Glomerular visceral epithelial cell (primary cell): ENCODE data around the gene DNAH9.

Experiments
- DNase-seq: peaks from one replicate; pipeline ENCODE4 v3.0.0-alpha.2; 2016; ENCODE audit errors: extremely low spot score

Gene DNAH9

DNA sequence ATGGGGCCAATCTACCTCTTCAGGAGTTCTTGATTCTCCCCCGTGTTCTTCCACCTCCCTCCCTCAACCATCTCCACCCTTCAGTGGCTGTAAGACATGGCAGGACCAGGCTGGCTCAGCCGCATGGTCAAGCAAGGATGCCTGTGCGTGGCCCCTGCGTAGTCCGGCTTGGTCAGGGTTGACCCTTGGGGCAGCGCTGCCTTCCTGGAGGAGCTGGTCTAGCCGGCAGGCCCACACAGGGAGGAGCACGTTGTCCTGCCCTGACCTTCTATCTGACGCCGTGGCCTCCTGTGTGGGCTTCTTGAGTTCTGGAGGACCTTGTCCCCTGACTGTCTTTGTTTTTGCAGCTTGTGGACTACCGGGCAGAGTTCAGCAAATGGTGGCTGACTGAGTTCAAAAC is 169.8 kb downstream of the DNAH9 start:
- no peak for DNase-seq

DNA sequence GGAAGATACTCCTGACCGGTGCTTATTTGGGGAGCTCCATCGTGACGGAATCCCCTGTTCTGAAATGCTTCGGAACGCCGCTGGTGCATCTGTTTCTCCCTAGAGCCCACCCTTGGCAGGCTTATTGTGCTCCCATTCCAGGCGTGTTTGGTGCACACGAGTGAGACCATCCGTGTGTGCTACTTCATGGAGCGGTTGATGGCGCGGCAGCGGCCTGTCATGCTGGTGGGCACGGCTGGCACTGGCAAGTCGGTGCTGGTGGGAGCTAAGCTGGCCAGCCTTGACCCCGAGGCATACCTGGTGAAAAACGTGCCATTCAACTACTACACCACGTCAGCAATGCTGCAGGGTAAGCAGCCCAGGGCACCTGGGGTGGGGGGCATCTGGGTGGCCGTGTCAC is 170.7 kb downstream of the DNAH9 start:
- DNase-seq: no peak

DNA sequence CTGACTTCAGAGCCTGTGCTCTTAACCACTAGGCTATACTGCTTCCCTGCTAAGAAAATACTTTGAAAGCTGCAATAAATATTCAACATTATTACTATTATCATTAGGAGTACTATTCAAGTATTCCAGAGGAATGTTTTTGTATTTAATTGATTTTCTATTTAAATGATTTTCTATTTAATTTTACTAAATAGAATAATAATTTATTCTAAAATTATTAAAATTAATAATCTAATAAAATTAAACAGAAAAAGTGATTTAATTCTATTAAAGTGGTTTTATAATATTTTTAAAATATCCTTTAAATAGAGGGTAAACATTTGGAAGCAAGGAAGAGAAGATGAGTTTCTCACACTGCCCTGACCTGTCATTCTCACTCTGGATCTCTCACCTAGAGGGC is 173.8 kb downstream of the DNAH9 start:
- no peak for DNase-seq

DNA sequence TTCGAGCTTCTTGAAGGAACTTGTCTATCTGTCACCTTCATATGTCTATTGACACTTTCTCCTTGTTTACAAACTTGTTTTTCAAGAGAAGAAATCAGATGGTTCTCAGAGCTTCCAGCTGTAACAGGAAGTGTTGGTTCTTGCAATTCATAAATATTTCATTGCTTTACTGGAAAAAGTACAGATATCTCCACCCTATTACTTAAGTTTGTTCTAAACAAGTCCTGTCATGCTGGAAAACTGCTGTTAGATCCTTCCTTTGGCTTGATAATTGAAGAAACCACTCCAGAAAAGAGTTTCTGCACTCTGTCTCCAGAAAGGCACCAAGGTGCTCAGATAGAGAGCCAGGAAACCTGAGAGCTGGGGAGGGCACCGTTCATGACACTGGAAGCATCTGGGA is 181.6 kb downstream of the DNAH9 start:
- no peak for DNase-seq

DNA sequence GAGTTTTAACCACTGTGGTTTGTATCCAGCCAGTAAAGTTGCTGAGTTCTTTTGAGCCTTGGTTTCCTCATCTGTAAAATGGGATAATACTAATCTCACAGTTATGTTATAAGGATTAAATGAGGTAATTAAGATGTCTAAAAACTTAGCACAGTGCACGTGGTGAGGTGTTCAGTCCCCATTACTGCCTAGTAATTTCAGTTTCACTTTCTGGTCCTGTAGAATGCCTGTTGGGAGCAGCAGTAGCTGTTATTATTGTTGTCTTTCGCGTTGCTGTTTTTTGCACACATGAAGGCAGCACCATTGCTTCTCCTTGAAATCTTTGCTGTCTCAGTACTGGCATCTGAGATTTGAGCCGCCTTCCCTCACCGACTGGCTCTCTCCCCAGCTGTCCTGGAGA is 182.4 kb downstream of the DNAH9 start:
- DNase-seq: no peak

DNA sequence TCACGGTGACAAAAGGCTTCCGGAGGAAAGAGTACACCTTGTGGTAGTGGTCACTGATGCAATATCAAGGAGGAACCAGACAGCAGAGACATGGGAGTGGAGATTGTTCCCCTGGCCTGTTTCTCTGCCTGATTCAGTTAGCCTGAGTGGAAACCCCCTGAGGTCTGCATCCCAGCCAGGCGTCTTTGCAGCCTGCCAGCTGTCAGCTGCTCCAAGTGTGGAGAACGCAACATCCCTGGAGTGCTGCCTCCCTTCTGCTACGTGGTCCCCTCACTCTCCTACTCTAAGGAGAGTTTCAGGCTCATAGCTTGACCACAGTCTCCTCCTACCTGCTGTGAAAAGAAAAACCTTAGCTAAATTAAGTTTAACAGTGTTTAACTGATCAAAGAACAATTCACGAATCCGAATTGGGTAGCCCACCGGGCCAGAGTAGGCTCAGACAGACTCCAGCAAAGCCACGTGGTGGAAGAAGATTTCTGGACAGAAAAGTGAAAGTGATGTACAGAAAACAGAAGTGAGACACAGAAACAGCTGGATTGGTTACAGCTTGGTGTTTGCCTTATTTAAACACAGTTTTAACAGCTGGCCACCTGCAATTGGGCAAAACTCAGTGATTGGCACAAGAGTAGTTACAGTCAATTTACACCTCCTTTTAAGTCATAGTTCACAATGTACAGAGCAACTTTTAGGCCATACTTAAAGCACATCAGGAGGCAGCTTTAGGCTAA is 188.6 kb downstream of the DNAH9 start:
- no peak for DNase-seq

DNA sequence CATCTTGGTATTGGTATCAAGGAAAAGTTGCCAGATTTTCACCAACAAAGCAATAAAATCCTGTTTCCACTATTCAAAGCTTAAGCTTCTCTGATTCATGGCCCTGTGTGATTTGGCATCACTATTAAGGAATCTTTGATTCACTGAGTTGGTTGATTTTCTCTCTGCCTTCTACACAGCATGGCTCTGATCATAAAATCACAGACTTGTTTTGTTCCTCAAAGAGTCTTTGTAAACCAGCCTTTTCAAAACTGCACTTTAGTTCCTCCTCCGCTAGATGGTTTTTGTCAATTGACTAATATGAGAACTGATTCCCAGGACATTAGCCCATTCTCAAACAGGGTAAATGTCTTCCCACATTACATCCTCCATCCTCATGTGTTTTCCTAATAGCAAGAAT is 197.6 kb downstream of the DNAH9 start:
- DNase-seq: no peak

DNA sequence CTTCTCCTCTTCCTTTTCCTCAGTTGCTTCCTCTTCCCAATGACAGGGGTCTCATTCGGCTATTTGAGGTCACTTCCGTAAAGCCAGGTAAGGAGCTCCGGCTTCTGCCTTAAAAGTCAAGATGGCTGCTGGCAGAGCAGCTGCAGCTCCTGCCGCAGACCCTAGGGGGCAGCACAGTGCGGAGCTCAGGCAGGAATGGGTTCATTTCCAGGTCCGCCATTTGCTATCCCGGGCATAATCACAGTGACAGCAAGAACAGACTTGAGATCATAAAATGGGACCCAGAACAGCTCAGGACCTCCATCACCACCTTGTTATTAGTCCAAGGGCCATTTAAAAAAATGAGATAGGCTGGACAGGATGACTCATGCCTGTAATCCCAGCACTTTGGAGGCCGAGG is 199.5 kb downstream of the DNAH9 start:
- no peak for DNase-seq

DNA sequence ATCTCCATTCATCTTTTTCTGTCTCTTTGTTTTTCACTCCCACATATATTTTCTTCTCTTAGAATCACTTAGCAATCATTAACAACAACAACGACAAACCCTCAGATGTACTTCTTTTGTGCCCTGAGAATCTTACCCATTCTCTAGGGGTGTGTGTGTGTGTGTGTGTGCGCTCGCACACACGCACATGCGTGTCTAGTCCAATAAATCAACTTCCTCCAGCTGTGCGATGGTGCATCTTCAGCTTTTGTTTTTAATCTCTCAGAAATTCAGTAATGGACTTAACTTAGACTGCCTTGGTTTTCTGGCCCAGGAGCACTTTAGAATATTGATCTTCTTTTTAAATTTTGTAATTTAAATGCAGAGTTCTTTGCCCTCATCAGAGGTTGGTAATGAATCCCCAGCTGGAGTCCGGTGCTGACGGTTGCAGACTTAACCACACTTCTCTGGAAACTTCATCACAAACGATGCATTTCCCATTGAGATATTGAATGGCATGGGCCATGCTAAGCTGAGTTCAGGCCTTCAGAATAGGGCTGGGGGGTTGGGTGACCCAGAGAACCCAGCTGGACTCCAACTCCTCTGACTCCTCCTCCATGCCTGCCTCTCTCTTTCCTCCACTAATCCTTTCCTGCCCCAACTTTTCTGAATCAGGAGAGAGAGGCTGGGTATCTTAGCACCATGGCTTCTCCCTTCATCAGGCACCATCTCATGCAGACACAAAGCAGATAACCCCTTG is 205.1 kb downstream of the DNAH9 start:
- no peak for DNase-seq

DNA sequence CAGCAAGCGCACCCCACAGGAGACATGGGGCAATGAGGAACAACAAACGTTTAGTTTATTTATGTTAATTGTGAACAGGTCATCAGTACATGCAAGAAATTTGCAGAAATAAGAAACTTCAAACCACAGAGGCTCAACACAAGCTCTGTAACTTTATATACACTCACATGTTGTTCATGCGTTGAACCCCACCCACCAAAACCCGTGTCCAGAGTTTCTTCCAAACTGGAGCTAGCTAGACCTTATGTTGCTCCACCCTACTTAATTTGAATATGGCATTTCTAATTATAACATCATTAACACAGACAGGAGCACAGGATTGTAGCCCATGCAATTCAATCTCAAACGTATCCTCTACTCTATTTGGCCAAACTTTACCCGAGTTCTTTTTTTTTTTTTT is 206.9 kb downstream of the DNAH9 start:
- DNase-seq: no peak

DNA sequence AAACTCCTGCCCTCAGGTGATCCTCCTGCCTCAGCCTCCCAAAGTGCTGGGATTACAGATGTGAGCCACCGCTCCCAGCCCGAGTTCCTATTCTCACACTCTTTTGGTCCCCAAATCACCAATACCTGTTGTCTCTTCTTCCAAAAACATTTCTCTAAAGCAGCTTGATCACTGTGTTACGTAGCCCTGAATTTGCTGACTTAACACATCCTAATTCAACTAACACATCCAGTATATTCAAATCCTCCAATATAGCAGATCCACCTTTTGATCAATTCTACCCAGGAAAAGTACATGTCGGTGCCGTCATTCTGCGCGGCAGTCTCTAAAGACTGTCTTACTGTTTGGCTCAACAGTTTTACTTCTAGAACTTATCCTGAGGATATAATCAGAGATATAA is 207.7 kb downstream of the DNAH9 start:
- DNase-seq: no peak

DNA sequence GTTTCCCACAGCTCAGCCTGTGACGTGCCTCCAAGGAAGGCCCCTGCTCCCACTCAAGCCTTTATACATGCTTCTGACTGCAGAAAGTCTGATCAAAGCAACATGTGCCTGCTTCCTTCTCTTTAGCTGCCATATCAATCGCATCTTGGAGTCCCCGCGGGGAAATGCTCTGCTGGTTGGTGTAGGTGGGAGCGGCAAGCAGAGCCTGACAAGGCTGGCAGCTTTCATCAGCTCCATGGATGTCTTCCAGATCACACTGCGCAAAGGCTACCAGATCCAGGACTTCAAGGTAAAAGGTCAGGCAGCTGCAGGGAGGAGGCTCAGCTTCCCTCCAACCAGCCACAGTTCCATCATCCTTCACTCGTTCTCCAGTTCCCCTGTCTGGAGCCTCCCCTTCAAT is 209.3 kb downstream of the DNAH9 start:
- no peak for DNase-seq

DNA sequence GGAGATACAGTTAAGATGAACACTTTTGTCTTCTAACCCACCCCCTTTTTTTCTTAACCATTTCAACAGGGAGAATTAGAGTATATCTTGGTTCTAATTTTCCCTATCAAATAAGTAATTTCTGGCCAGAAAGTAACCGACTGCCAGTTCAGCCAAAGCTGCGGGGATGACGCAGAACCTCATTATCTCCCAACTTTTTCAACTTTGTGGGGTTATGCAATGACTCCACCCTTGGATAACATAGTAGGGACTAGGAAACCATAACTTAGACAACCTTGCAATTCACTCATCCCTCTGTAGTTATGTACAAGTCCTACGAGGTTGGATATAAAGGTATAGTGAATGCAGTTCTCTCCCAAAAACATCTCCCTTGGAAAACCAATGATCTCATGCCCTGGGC is 215.0 kb downstream of the DNAH9 start:
- DNase-seq: no peak

DNA sequence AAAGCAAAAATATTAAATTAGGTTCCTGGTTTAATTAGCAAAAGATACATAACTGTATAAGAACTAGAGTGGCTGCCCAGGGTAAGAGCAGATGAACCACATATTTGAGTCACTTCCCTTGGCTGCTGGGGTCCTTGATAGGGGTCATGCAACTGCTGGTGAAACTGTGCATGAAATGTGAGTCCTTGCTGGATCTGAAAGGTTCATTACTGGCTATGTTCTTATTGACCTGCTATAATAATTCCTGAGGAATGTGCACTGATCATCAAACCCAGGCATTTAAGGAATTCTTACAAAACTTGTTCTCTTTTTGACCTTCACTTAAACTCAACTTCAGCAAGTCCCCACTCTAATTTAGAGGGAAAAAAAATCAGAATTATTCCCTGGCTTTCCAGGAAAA is 215.6 kb downstream of the DNAH9 start:
- DNase-seq: no peak

DNA sequence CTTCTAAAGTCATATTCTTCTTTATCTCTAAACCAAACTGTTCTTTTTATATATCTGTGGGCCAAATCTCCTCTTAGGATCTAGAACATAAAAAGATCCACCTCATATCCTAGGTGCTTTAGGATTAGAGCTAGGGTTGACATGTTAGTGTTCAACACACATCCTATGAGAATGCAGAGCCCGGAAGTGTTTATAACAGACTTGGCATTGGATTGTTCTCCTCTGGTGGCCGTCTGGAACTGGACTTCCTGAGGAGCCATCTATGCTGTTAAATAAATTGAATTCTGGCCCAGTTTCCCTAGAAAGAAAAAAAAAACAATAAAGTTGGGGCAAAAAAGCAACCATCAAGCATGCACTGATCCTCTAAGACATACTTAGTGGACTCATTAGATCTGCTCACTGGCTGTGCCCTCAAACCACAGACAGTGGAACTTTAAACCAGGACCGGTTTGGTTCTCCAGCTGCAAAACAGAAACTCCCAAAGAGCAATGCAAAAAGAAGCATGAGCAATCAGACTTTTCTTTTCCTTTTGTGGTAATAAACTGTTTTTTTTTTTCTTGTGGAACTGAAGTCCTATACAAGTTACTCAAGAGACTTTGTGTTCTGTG is 216.5 kb downstream of the DNAH9 start:
- no peak for DNase-seq

DNA sequence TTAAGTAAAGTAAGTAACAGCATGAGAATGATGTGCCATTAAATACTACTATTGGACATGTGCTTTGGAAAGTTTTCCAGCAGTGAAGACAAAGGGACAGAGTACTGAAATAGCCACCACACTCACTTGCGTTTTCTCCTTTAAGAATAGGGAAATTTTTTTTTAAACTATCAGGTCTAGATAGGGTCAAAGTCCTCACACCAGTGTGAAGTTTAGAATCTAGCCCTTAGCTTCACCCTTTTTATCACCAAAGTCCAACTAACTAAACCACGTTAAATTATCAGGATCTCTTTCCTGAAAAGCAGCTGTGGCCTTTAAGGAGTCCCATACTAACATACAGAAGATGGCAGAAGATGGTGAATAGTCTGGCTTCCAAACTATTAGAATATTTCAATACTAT is 218.1 kb downstream of the DNAH9 start:
- no peak for DNase-seq

DNA sequence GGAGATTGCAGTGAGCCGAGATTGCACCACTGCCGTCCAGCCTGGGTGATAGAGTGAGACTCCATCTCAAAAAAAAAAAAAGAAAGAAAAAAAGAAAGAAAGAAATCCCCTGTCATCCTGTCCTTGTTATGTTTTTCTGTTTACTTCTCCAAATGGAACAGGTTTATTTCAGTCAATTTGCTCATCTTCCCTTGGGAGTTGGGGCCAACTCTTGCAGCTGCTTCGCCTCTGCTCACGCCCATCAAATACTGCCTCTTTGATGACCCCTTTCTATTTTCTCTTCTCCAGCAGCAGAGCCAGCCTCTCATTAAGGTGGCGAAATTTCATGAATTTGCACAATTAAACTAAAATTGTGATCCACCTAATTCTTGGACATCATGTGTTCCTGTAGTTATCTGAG is 225.6 kb downstream of the DNAH9 start:
- no peak for DNase-seq

DNA sequence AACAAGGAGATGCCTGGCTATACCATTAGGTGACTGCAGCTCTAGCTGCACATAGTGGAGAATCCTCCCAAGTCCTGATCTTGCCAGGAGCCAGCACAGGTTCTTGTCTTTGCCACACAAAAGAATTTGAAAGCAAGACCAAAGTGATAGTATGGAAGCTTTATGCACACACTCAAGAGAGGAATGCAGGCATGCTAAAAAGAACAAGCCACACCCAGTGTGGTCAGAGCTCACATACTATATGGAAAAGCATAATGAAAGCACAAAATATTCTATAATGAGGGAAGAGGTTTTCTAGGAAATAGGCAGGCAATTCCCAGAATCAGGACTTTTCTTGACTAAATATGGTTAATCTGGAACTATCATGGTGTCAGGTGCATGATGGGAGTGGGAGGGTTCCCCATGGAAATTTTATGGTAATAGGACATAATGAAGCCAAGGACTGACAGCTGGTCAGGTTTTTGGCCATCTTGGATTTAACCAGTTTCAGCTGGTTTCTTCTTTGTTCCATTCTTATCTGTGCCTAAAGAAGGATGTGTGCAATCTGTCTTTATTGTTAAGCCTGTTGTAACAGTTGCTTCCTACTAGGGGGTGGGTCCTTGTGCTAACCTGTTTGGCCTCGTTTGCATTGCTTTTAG is 227.4 kb downstream of the DNAH9 start:
- DNase-seq: no peak

DNA sequence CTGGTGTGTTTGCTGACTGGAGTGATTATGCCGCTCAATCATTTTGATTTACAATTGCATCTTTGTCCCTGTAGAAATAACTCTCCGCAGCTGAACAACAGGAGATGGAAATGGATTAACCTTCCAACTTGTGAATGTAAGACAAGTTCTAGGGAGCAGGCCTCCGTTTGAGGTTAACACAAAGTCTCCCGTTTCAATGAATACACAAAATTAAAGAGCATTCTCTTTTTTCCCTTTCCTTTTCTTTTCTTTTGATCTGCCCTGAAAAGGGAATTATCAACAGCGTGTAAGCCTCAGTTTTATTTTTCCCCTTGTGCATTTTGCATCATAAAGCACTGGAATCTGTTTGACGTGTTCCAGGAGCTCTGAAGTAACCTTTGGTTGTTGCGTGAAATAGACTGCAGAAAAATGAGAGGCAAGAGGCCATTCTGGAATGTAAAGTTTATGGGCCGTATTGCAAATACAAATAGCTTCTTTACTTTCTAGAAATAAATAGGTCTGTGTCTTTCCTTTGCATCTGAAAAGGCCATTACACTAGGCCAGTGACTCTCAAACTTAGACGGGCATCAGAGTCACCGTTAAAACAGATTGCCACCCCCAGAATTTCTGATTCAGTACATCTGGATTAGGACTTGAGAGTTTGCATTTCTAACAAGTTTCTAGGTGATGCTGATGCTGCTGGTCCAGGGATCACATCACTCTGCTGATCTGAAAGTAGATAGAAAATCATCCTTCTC is 234.3 kb downstream of the DNAH9 start:
- DNase-seq: no peak

DNA sequence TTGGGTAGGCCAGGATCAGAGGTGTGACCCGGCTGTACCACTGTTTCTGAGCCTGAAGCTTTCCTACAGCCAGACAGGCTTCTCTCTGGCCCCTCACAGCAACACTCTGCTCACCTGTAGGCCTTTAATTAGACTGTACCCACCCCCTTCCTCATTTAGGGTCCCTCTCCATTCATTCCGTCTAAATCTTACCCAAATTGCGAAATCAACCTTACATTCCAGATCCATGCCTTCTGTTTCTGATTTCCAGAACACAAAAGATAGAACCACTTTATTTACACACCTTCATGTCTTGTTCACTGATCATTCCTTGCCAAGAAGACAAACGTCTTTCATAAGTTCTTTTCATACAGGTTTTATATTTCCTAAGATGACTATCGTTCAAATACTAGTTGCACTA is 238.2 kb downstream of the DNAH9 start:
- no peak for DNase-seq

DNA sequence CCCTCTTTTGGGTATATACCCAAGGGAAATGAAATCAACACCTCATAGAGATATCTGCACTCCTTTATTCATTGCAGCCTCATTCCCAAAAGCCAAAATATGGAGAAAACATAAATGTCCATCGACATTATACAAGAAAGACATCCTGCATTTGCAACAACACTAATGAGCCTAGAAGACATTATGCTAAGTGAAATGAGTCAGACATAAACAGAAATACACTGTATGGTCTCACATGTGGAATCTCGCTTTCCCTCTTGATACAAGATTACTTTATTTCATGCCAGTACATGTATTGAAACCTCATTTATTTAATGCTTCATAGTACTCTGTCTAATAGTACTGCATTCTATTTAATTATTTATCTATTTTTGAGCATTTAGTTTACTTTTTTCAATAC is 241.8 kb downstream of the DNAH9 start:
- DNase-seq: no peak

DNA sequence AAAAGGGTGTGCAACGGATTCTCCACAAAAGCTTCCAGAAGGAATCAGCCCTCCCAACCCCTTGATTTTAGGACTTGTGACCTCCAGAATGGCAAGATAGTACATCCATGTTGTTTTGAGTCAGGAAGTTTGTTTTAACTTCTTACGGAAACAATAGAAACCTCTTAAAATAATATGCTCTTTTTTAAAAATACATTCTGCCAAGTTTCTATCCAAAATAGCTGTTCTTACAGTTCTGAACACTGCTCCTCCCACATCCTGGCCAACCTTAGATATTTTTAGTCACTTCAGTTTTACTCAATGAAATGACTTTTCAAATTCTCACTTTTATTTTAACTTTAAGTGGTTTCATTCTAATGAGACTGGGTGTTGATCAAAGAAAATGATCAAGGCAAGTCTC is 242.6 kb downstream of the DNAH9 start:
- no peak for DNase-seq
